ENCODE results near the gene ZNF565. TPM values are rescaled to one million over a fixed set of nuclear protein-coding genes. Genes with fewer than 3 reads are reported as not detected.

ZNF565 gene
- total RNA-seq, 4 donors from 2014 or later: 4.3 to 8.5 (median 6.0) TPM

DNA sequence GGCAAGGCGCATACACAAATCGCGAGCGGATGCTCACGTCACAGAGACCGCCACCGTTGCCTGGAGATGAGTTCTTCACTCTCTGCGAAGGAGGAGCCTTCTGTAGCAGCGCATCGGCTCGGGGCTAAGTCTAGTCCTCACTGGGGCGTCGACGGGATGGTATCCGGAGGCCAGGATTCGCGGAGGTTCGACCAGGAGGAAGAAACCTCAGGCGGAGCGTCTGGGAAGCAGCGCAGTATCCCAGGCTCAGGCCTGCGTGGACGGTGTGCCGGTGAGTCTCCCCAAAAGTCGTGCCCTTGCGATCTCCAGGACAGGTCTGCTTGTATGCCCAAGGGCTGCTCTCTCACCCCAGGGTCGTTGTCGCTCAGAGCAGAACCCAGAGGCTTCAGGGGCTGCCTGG, 40.9 kb upstream of the ZNF565 start:
- TF ChIP-seq, protein P1, sequence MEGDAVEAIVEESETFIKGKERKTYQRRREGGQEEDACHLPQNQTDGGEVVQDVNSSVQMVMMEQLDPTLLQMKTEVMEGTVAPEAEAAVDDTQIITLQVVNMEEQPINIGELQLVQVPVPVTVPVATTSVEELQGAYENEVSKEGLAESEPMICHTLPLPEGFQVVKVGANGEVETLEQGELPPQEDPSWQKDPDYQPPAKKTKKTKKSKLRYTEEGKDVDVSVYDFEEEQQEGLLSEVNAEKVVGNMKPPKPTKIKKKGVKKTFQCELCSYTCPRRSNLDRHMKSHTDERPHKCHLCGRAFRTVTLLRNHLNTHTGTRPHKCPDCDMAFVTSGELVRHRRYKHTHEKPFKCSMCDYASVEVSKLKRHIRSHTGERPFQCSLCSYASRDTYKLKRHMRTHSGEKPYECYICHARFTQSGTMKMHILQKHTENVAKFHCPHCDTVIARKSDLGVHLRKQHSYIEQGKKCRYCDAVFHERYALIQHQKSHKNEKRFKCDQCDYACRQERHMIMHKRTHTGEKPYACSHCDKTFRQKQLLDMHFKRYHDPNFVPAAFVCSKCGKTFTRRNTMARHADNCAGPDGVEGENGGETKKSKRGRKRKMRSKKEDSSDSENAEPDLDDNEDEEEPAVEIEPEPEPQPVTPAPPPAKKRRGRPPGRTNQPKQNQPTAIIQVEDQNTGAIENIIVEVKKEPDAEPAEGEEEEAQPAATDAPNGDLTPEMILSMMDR (IDR thresholded peaks at IDR 0.05): no peak
- ATAC-seq (ENCODE audit: low FRiP score) (no peak), DNase-seq (ENCODE audit: low spot score) (no peak)

DNA sequence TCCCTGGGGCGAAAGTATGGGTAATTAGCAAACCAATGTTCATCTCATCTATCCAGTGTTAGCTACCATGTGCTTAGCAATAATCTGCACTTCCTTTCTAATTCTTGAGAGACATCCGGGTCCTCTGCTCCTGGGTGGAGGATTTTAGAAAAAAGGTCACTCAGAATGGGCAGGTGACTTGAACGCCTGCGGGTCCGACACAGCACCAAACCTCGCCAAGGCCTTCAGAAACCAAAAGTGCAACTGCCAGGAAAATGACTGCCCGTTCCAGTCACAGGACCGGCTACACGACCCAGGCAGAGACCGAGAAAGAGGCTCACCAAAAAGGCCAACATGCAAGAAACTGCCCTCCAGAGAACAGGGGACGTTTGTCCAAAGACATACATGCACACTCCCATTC, 40.4 kb upstream of the ZNF565 start:
- DNase-seq (ENCODE audit: low spot score): no peak
- ATAC-seq (ENCODE audit: low FRiP score): no peak
- TF ChIP-seq, protein P1 (IDR thresholded peaks at IDR 0.05): no peak

DNA sequence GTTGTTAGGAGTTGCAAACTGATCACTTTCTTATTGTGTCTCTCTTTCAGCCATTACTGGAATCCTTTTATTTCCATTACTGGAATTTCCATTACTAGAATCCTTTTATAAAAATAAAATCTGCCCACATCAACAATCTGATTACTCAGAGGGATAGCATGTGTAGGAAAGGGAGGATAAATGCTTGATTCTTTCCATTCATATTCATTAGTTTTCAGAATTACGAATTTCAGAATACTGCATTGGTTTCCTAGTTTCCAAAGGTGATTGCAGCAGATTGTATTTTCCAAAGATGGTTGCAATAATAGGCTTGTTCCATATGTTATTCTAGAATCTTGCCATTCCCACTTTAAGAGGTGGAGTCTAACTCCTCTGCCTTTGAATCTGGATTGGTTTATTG, 37.6 kb upstream of the ZNF565 start:
- DNase-seq (ENCODE audit: low spot score) (no peak), ATAC-seq (ENCODE audit: low FRiP score) (no peak)
- TF ChIP-seq, protein P1 (IDR thresholded peaks at IDR 0.05): no peak

DNA sequence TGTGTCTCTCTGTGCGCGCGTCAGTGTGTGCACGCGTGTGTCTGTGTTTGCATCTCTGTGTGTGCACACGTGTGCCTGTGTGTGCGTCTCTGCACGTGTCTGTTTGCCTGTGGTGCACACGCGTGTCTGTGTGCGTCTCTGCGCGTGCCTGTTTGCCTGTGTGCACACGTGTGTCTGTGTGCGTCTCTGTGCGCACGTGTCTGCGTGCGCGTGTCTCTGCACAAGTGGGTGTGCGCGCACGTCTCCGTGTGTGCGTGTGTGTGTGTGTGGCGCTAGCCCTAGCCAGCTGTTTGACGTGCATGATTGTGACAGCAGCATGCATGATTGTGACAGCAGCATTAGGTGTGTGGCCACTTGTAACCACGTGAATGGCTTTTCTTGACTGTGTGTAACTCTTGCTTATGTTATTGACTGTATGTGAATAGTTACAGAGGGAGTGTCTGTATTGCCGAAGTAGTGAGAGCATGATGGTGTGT, 31.6 kb upstream of the ZNF565 start:
- DNase-seq (ENCODE audit: low spot score) (no peak), ATAC-seq (ENCODE audit: low FRiP score) (no peak)
- TF ChIP-seq, protein P1 (IDR thresholded peaks at IDR 0.05): no peak

DNA sequence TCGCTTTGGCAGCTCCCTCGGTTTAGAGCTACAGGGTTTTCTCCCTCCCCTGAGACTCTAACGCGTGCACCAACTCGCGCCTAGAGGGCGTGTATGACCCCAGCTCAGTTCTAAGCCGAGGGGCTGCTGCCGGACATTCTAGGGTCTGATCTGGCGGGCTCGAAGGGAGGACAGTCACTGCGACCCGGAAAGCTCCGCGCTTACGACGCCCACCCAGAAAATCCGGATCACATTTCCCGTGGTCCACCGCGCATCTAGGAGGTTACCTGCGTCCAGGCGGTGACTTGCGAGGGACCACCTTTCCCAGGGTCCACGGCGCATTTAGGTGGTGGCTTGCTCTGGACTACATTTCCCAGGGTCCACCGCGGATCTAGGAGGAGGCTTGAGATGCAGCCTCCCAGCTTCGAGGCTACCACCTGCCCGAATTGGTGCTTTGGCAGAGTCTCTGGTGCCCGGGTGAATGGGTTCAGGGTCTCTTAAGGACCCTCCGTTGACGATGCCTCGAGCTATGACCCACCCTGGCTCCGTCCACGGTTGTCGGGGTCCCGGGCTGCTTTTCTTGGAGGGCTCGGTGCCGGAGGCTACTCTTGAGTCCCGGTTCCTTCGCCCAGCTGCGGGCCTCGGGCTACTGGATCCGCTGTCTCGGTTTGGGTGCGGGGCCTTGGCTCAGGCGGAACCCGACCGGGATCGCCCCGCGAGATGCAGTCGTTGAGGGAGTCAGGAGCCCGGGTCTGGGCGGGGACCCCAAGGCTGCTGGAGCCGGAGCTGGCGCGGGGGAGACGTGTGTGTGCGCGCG, 30.9 kb upstream of the ZNF565 start:
- TF ChIP-seq, protein P1 (IDR thresholded peaks at IDR 0.05): no peak
- ATAC-seq (ENCODE audit: low FRiP score): peak; percentile 44
- DNase-seq (ENCODE audit: low spot score): no peak

DNA sequence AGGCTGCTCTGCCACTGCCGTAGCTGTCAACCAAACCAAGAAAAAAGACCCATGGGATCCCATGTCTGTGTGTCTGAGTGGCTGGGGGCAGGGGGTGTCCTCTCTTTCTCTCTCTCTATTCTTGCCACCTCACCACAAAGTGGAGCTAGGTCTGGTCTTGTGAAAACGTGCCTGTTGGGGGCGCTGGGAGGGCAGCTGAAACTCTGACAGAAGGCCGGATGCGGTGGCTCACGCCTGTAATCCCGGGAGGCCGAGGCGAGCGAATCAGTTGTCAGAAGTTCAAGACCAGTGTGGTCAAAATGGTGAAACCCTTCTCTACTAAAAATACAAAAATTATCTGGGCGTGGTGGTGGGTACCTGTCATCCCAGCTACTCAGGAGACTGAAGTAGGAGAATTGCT, 29.6 kb upstream of the ZNF565 start:
- ATAC-seq (ENCODE audit: low FRiP score) (no peak), DNase-seq (ENCODE audit: low spot score) (no peak)
- TF ChIP-seq, protein P1 (IDR thresholded peaks at IDR 0.05): no peak

DNA sequence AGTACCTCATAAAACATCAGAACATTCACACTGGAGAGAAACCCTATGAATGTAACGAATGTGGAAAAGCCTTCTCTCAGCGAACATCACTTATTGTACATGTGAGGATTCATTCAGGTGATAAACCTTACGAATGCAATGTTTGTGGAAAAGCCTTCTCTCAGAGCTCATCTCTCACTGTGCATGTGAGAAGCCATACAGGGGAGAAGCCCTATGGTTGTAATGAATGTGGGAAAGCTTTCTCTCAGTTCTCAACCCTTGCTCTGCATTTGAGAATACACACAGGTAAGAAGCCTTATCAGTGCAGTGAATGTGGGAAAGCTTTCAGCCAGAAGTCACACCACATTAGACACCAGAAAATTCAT, 22.5 kb upstream of the ZNF565 start:
- ATAC-seq (ENCODE audit: low FRiP score): no peak

More for the DNA sequence above, 22.5 kb upstream of the ZNF565 start:
- DNase-seq (ENCODE audit: low spot score): no peak
- TF ChIP-seq, protein P1 (IDR thresholded peaks at IDR 0.05): no peak
